DOHH2 (cell line): ENCODE results near the gene ANKRD13B.

Source experiments
- H3F3A ChIP-seq: fragments of 200-600 bp; sonication (generic), shearing (Covaris generic); 2 replicates; pipeline ENCODE4 v1.6.0; 2016; ENCODE audit warnings: antibody characterized with exemption, mild to moderate bottlenecking; ENCODE audit not compliant: control insufficient read depth, insufficient read depth
- H3K27ac ChIP-seq: fragments of 200-600 bp; sonication (generic); 2 replicates; pipeline ENCODE4 v1.5.1; 2014; ENCODE audit warnings: low read depth, mild to moderate bottlenecking, low read length, moderate library complexity
- H3K27me3 ChIP-seq: fragments of 200-600 bp; sonication (generic); 2 replicates; pipeline ENCODE4 v1.6.1; 2014; ENCODE audit warnings: mild to moderate bottlenecking, low read length, mixed read lengths; ENCODE audit not compliant: control insufficient read depth
- H3K36me3 ChIP-seq: fragments of 200-600 bp; sonication (generic); 2 replicates; pipeline ENCODE4 v1.6.1; 2014; ENCODE audit warnings: mild to moderate bottlenecking, low read length, moderate library complexity, mixed read lengths; ENCODE audit not compliant: control insufficient read depth
- H3K4me1 ChIP-seq: fragments of 200-600 bp; sonication (generic); 2 replicates; pipeline ENCODE4 v1.6.1; 2014; ENCODE audit warnings: mild to moderate bottlenecking, low read length, mixed read lengths; ENCODE audit not compliant: control insufficient read depth
- H3K4me2 ChIP-seq: fragments of 200-600 bp; sonication (generic); 2 replicates; pipeline ENCODE4 v1.6.0; 2014; ENCODE audit warnings: mild to moderate bottlenecking, low read length, moderate library complexity
- H3K4me3 ChIP-seq: fragments of 200-600 bp; sonication (generic); 2 replicates; pipeline ENCODE4 v1.5.1; 2014; ENCODE audit warnings: mild to moderate bottlenecking, low read length, mixed read lengths
- H3K79me2 ChIP-seq: fragments of 200-600 bp; sonication (generic); 2 replicates; pipeline ENCODE4 v1.6.1; 2014; ENCODE audit warnings: mild to moderate bottlenecking, low read length, mixed read lengths; ENCODE audit not compliant: control insufficient read depth
- H3K9me2 ChIP-seq: fragments of 200-600 bp; sonication (generic); replicated peaks from 2 replicates; pipeline ENCODE4 v1.6.1; 2014; ENCODE audit warnings: mild to moderate bottlenecking, low read length, mixed read lengths; ENCODE audit not compliant: control insufficient read depth
- H3K9me3 ChIP-seq: fragments of 200-600 bp; sonication (generic); 2 replicates; pipeline ENCODE4 v1.6.1; 2014; ENCODE audit warnings: antibody characterized with exemption, low read length, mixed read lengths; ENCODE audit not compliant: control insufficient read depth, insufficient read depth
- H4K20me1 ChIP-seq: fragments of 200-600 bp; sonication (generic); 2 replicates; pipeline ENCODE4 v1.6.0; 2014; ENCODE audit warnings: low read depth, mild to moderate bottlenecking, antibody characterized with exemption, low read length, moderate library complexity; ENCODE audit not compliant: control insufficient read depth, insufficient read depth
- EZH2phosphoT487 ChIP-seq: fragments of 200-600 bp; sonication (generic); IDR thresholded peaks from 2 replicates; pipeline ENCODE4 v1.6.1; 2017; ENCODE audit warnings: borderline replicate concordance, mild to moderate bottlenecking, antibody characterized with exemption, low read length, moderate library complexity, mixed read lengths
- TF ChIP-seq, protein P1 (sequence below): fragments of 200-600 bp; sonication (generic); IDR thresholded peaks from one replicate; pipeline ENCODE4 v1.5.1; 2014; ENCODE audit warnings: antibody characterized with exemption, mild to moderate bottlenecking, low read depth, low read length; ENCODE audit not compliant: poor library complexity, severe bottlenecking

Gene ANKRD13B

GRCh38 chr17:29591737-29592608, 959 bp upstream of the ANKRD13B start:
- H3K36me3 ChIP-seq = 0 out of 2 replicates have a peak, but pooled peaks cover 6% of the 10 kb centered on the region
- no peaks in the 10 kb centered on the region for H3K9me2 ChIP-seq
- peaks cover 13% of the 10 kb centered on the region for H3F3A ChIP-seq
- no peak for TF ChIP-seq EZH2phosphoT487
- TF ChIP-seq, protein P1, sequence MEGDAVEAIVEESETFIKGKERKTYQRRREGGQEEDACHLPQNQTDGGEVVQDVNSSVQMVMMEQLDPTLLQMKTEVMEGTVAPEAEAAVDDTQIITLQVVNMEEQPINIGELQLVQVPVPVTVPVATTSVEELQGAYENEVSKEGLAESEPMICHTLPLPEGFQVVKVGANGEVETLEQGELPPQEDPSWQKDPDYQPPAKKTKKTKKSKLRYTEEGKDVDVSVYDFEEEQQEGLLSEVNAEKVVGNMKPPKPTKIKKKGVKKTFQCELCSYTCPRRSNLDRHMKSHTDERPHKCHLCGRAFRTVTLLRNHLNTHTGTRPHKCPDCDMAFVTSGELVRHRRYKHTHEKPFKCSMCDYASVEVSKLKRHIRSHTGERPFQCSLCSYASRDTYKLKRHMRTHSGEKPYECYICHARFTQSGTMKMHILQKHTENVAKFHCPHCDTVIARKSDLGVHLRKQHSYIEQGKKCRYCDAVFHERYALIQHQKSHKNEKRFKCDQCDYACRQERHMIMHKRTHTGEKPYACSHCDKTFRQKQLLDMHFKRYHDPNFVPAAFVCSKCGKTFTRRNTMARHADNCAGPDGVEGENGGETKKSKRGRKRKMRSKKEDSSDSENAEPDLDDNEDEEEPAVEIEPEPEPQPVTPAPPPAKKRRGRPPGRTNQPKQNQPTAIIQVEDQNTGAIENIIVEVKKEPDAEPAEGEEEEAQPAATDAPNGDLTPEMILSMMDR = peak; percentile 97
- peak overlapping the region; percentile 74 for H3K4me3 ChIP-seq
- H3K79me2 ChIP-seq = peaks cover 63% of the 10 kb centered on the region
- H3K4me2 ChIP-seq = peak overlapping the region; percentile 94
- H3K27me3 ChIP-seq = no peaks in the 10 kb centered on the region
- H3K9me3 ChIP-seq = no peaks in the 10 kb centered on the region
- H4K20me1 ChIP-seq = 0 out of 2 replicates have a peak, but pooled peaks cover 9% of the 10 kb centered on the region
- H3K27ac ChIP-seq = peak overlapping the region; percentile 59
- peaks cover 60% of the 10 kb centered on the region for H3K4me1 ChIP-seq

GRCh38 chr17:29593591-29594518, 923 bp downstream of the ANKRD13B start:
- H3K9me3 ChIP-seq = no peaks in the 10 kb centered on the region
- H3K79me2 ChIP-seq = peaks cover 51% of the 10 kb centered on the region
- TF ChIP-seq, protein P1 = peak; percentile 25
- no peak for TF ChIP-seq EZH2phosphoT487
- peaks cover 47% of the 10 kb centered on the region for H3K4me1 ChIP-seq
- H3K27ac ChIP-seq = no peak overlapping the region
- H3K27me3 ChIP-seq = no peaks in the 10 kb centered on the region
- H4K20me1 ChIP-seq = no peaks in the 10 kb centered on the region
- H3K4me2 ChIP-seq = peak overlapping the region; percentile 95
- no peaks in the 10 kb centered on the region for H3K36me3 ChIP-seq
- H3F3A ChIP-seq = peaks cover 13% of the 10 kb centered on the region
- peak overlapping the region; percentile 88 for H3K4me3 ChIP-seq
- H3K9me2 ChIP-seq = no peaks in the 10 kb centered on the region

DNA sequence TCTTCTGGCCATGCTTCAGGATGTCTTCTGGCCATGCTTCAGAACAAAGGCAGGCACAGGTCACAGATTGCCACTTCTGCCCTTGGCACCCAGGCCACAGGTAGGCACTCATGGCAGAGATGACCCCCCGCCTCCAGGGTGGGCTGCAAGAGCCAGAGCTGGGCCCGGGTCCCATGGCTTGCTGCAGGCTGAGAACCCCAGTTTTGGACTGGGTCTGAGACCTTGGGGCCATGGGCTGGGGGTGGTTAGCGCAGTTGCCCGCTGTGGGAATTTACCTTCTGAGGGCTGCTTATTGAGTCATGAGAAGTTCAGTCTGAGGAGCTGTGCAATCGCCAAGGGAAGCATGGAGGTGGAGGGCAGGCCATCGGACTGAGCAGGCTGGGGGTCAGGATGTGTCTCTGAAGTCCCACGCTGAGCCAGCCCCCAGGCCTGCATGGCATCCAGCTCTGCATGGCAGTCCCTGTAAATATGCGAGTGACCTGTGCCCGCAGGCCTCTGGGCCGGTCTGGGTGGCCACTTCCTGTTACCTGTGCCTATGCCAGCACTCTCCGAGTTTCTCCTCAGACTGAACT, 1.7 kb downstream of the ANKRD13B start:
- H4K20me1 ChIP-seq = no peaks in the 10 kb centered on the region

More for the DNA sequence above, 1.7 kb downstream of the ANKRD13B start:
- Histone ChIP-seq H3K9me2 (no peaks in the 10 kb centered on the region), H3K27ac (no peak overlapping the region), H3K4me3 (peak overlapping the region; percentile 88), H3K27me3 (no peaks in the 10 kb centered on the region), H3K4me1 (peaks cover 47% of the 10 kb centered on the region), H3K36me3 (no peaks in the 10 kb centered on the region), H3K4me2 (peak overlapping the region; percentile 95), H3K9me3 (no peaks in the 10 kb centered on the region), H3F3A (peaks cover 13% of the 10 kb centered on the region), H3K79me2 (peaks cover 51% of the 10 kb centered on the region)
- TF ChIP-seq EZH2phosphoT487 = no peak
- TF ChIP-seq, protein P1 = no peak
